CD4-positive, alpha-beta T cell (primary cell): Measurements from ENCODE around the gene PSPC1. TPM values are rescaled to one million over a fixed set of nuclear protein-coding genes. Genes with fewer than 3 reads are reported as not detected.

Source experiments
- ATAC-seq: fragments of 200-7000 bp; cut with Tn5 transposase; one replicate; pipeline ENCODE4 v1.10.0; 2022; ENCODE audit warnings: mild to moderate bottlenecking; ENCODE audit not compliant: poor library complexity
- CTCF ChIA-PET: fragments of 350-600 bp; sonication (Branson Sonifier 250); formaldehyde crosslinking; loops from one replicate; lab custom pipeline; 2021; ENCODE audit warnings: antibody characterized with exemption, inconsistent platforms; lab: Charles Lee
- POLR2A ChIA-PET: fragments of 350-600 bp; sonication (Branson Sonifier 250); formaldehyde crosslinking; loops from one replicate; lab custom pipeline; 2021; ENCODE audit warnings: antibody characterized with exemption, inconsistent platforms; lab: Charles Lee
- DNase-seq, 14 experiments: peaks; one replicate each; pipeline ENCODE4 v3.0.0-alpha.2; 2013 to 2020; ENCODE audit warnings: mixed read lengths in 2 of 14
- H3K27ac ChIP-seq, 2 donors: one replicate each; pipeline versions ENCODE4 v1.5.1 to v1.7.0; 2013; ENCODE audit warnings: low read length in 2 of 2, low read depth in 1 of 2, mild to moderate bottlenecking in 1 of 2
- H3K27me3 ChIP-seq, 2 experiments: 1 replicate in 1 of 2; 2 replicates in 1 of 2; pipeline versions ENCODE4 v1.6.1 to v1.7.0; 2013; ENCODE audit warnings: low read length in 2 of 2, control low read depth in 1 of 2, mild to moderate bottlenecking in 1 of 2, moderate library complexity in 1 of 2; ENCODE audit not compliant: insufficient read depth in 2 of 2, control insufficient read depth in 1 of 2
- H3K36me3 ChIP-seq: one replicate; pipeline ENCODE4 v1.6.1; 2013; ENCODE audit warnings: low read length, control low read depth; ENCODE audit not compliant: insufficient read depth
- H3K4me1 ChIP-seq: one replicate; pipeline ENCODE4 v1.6.1; 2013; ENCODE audit warnings: low read length, control low read depth; ENCODE audit not compliant: insufficient read depth
- H3K4me3 ChIP-seq: one replicate; pipeline ENCODE4 v1.5.1; 2013; ENCODE audit warnings: mild to moderate bottlenecking, low read length, moderate library complexity
- H3K9me3 ChIP-seq, 2 experiments: 1 replicate in 1 of 2; 2 replicates in 1 of 2; pipeline versions ENCODE4 v1.6.1 to v1.7.0; 2013; ENCODE audit warnings: low read length in 2 of 2, mild to moderate bottlenecking in 2 of 2, control low read depth in 1 of 2, moderate library complexity in 1 of 2; ENCODE audit not compliant: control insufficient read depth in 1 of 2, insufficient read depth in 1 of 2
- H3K27ac Mint-ChIP-seq: one replicate; pipeline ENCODE4 v1.8.0; 2020; ENCODE audit warnings: mixed read lengths
- H3K27me3 Mint-ChIP-seq: one replicate; pipeline ENCODE4 v1.8.0; 2021; ENCODE audit warnings: mixed read lengths
- H3K36me3 Mint-ChIP-seq: one replicate; pipeline ENCODE4 v1.8.0; 2021; ENCODE audit warnings: low read depth, mixed read lengths
- H3K4me1 Mint-ChIP-seq: one replicate; pipeline ENCODE4 v1.8.0; 2021; ENCODE audit warnings: low read depth, mixed read lengths
- H3K4me3 Mint-ChIP-seq: one replicate; pipeline ENCODE4 v1.8.0; 2020; ENCODE audit warnings: mild to moderate bottlenecking, mixed read lengths
- H3K9me3 Mint-ChIP-seq: one replicate; pipeline ENCODE4 v1.8.0; 2020; ENCODE audit warnings: mixed read lengths
- CTCF ChIP-seq: fragments of 200-600 bp; IDR thresholded peaks from one replicate; pipeline ENCODE4 v1.8.0; 2022; ENCODE audit warnings: antibody characterized with exemption, mild to moderate bottlenecking
- intact Hi-C, 2 experiments: fragments of 100-400 bp; cut with DNase I in 1 of 2; cut with micrococcal nuclease in 1 of 2; formaldehyde crosslinking; loops; one replicate each; pipeline versions ENCODE4 v1.15.1 to v1.9.0; 2023 to 2025; cut with DNase I, micrococcal nuclease
- total RNA-seq, 174 experiments: library from RNA in 2 of 174; stranded (reverse) in 2 of 174; gene quantifications; one replicate each; pipeline ENCODE4 v1.2.3 and lab custom pipeline; 2021 to 2026

The PSPC1 gene
- total RNA-seq, 2 experiments from 2014 or later, result 71.0 to 71.9 TPM

- no peaks in the 10 kb centered on the region for H3K27me3 ChIP-seq
- H3K9me3 ChIP-seq, result no peaks in the 10 kb centered on the region
- no peak overlapping the region for H3K4me3 Mint-ChIP-seq
- ATAC-seq (no peak), DNase-seq (no peak)
- POLR2A ChIA-PET, result no interaction called here
- TF ChIP-seq CTCF, result no peak
- no peak overlapping the region for H3K27ac ChIP-seq
- H3K27me3 Mint-ChIP-seq, result no peaks in the 10 kb centered on the region
- CTCF ChIA-PET, result no interaction called here
- H3K36me3 ChIP-seq, result no peaks in the 10 kb centered on the region
- no peaks in the 10 kb centered on the region for H3K9me3 Mint-ChIP-seq
- intact Hi-C loops, result no loop called here
- no peak overlapping the region for H3K27ac Mint-ChIP-seq
- H3K4me1 ChIP-seq, result no peaks in the 10 kb centered on the region
- H3K4me3 ChIP-seq, result no peak overlapping the region
- H3K4me1 Mint-ChIP-seq, result no peaks in the 10 kb centered on the region
- no peaks in the 10 kb centered on the region for H3K36me3 Mint-ChIP-seq
These were observed 13.2 kb upstream of the PSPC1 start for GRCh38 chr13:19795956-19796355.

- ChIA-PET POLR2A (no interaction called here), CTCF (no interaction called here)
- no peaks in the 10 kb centered on the region for H3K36me3 ChIP-seq
- no peak overlapping the region for H3K27ac ChIP-seq
- Mint-ChIP-seq H3K4me1 (no peaks in the 10 kb centered on the region), H3K9me3 (no peaks in the 10 kb centered on the region), H3K27me3 (no peaks in the 10 kb centered on the region), H3K4me3 (no peak overlapping the region), H3K27ac (no peak overlapping the region), H3K36me3 (no peaks in the 10 kb centered on the region)
- no peaks in the 10 kb centered on the region for H3K27me3 ChIP-seq
- no peaks in the 10 kb centered on the region for H3K9me3 ChIP-seq
- no peaks in the 10 kb centered on the region for H3K4me1 ChIP-seq
- no peak overlapping the region for H3K4me3 ChIP-seq
- intact Hi-C loops, result no loop called here
- no peak for TF ChIP-seq CTCF
- ATAC-seq (no peak), DNase-seq (no peak)
These were observed 11.9 kb upstream of the PSPC1 start for GRCh38 chr13:19794631-19795030.

DNA sequence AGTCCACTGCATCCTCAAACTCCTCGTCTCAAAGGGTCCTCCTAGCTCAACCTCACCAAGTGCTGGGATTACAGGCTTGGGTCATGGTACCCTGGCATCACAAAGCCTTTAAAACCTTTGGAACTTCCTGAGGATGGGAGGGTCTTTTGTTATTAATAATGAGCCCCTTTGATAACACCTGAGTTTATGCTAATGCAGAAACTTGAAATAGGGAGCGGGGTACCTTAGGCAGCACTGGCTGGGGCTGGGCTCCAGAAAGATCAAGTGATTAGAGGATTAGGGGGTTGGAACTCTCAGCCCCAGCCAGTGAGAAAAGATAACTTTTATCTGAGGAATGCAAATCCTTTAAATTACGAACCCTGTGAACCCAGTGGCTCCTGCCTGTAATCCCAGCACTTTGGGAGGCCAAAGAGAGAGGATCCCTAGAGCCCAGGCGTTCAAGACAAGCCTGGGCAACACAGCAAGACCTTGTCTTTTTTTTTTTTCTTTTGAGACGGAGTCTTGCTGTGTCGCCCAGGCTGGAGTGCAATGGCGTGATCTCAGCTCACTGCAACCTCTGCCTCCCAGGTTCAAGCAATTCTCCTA, 9.3 kb upstream of the PSPC1 start:
- H3K4me3 ChIP-seq, result no peak overlapping the region
- no peak overlapping the region for H3K27ac ChIP-seq
- DNase-seq (no peak), ATAC-seq (no peak)
- Mint-ChIP-seq H3K36me3 (no peaks in the 10 kb centered on the region), H3K4me1 (no peaks in the 10 kb centered on the region), H3K9me3 (no peaks in the 10 kb centered on the region), H3K27me3 (no peaks in the 10 kb centered on the region), H3K27ac (no peak overlapping the region), H3K4me3 (no peak overlapping the region)
- CTCF ChIA-PET, result interaction anchor here (0.9 kb wide), 1 partner anchor 26 kb away, joined by 3 read pairs; no protein-coding TSS in a partner anchor
- POLR2A ChIA-PET, result interaction anchor here (1.0 to 1.2 kb wide), 2 partner anchors 9 to 25 kb away, joined by 3 to 5 read pairs; partner anchors contain the start of gene PSPC1
- H3K9me3 ChIP-seq, result no peaks in the 10 kb centered on the region
- no peaks in the 10 kb centered on the region for H3K4me1 ChIP-seq
- intact Hi-C loops, result no loop called here
- H3K36me3 ChIP-seq, result no peaks in the 10 kb centered on the region
- TF ChIP-seq CTCF, result no peak
- no peaks in the 10 kb centered on the region for H3K27me3 ChIP-seq
